HCT116 (cell line): ENCODE measurements around the gene JAGN1.

Experiments used
- ATF3 ChIP-seq: IDR thresholded peaks from 2 replicates; pipeline ENCODE4 v1.6.1; 2012
- CBX3 ChIP-seq: IDR thresholded peaks from 2 replicates; pipeline ENCODE4 v1.6.1; 2012; ENCODE audit warnings: low read depth
- CEBPB ChIP-seq: IDR thresholded peaks from 2 replicates; pipeline ENCODE4 v1.6.1; 2012; ENCODE audit warnings: low read depth
- CTCF ChIP-seq, 3 experiments: fragments of 200-600 bp in 1 of 3; sonication (generic) in 1 of 3; IDR thresholded peaks in 2 of 3; conservative IDR thresholded peaks in 1 of 3; 2 replicates each; pipeline ENCODE4 v1.5.1; 2012 to 2017; ENCODE audit warnings: low read depth in 2 of 3, low read length in 2 of 3, antibody characterized with exemption in 1 of 3, borderline replicate concordance in 1 of 3, control low read depth in 1 of 3, mild to moderate bottlenecking in 1 of 3, mixed read lengths in 1 of 3, mixed run types in 1 of 3, moderate library complexity in 1 of 3; ENCODE audit not compliant: insufficient read depth in 1 of 3
- MAX ChIP-seq: IDR thresholded peaks from 2 replicates; pipeline ENCODE4 v1.6.1; 2012
- POLR2A ChIP-seq: IDR thresholded peaks from 2 replicates; pipeline ENCODE4 v1.7.0; 2011; ENCODE audit warnings: borderline replicate concordance; ENCODE audit not compliant: insufficient read depth, insufficient read length; ENCODE audit errors: extremely low read depth
- POLR2AphosphoS5 ChIP-seq: IDR thresholded peaks from 2 replicates; pipeline ENCODE4 v1.6.1; 2011; ENCODE audit warnings: mild to moderate bottlenecking, low read depth, low read length, moderate library complexity
- REST ChIP-seq: IDR thresholded peaks from 2 replicates; pipeline ENCODE4 v1.6.1; 2012; ENCODE audit warnings: low read depth
- SIN3A ChIP-seq: IDR thresholded peaks from 2 replicates; pipeline ENCODE4 v1.6.1; 2012; ENCODE audit warnings: low read depth
- SP1 ChIP-seq: IDR thresholded peaks from 2 replicates; pipeline ENCODE4 v1.6.1; 2012; ENCODE audit warnings: low read depth
- ZBTB33 ChIP-seq: IDR thresholded peaks from 2 replicates; pipeline ENCODE4 v1.6.1; 2011; ENCODE audit warnings: mild to moderate bottlenecking, low read length, moderate library complexity; ENCODE audit not compliant: insufficient replicate concordance; ENCODE audit errors: extremely low read depth
- ZNF274 ChIP-seq: fragments of 200-500 bp; sonication (Bioruptor generic); IDR thresholded peaks from 2 replicates; pipeline ENCODE4 v1.6.1; 2014; ENCODE audit warnings: mild to moderate bottlenecking, low read depth, low read length, inconsistent platforms

GRCh38 chr3:9916346-9916733 lies 25.9 kb downstream of the JAGN1 start:
- TF ChIP-seq CTCF (IDR thresholded peaks at IDR 0.05 in 2 of 3, conservative IDR thresholded peaks at IDR 0.05 in 1 of 3; ENCODE audit: borderline replicate concordance in 1 of 3, insufficient read depth in 1 of 3, low read depth in 2 of 3, low read length in 2 of 3) (no peak), POLR2AphosphoS5 (no peak), SP1 (no peak), REST (no peak), POLR2A (no peak), ZBTB33 (no peak), SIN3A (no peak), MAX (no peak), ATF3 (no peak), CEBPB (no peak), ZNF274 (no peak), CBX3 (no peak)
